HFF-Myc (cell line): Measurements from ENCODE around the gene ATG4D.

Experiments
- DNase-seq: peaks from one replicate; pipeline ENCODE4 v3.0.0-alpha.2; 2011; ENCODE audit warnings: low read depth; ENCODE audit errors: extremely low read depth
- H3K4me3 ChIP-seq: replicated peaks from 2 replicates; pipeline ENCODE4 v1.5.1; 2011; ENCODE audit warnings: low read depth, mild to moderate bottlenecking, control low read depth, low read length
- CTCF ChIP-seq: IDR thresholded peaks from 2 replicates; pipeline ENCODE4 v1.5.1; 2012; ENCODE audit warnings: mild to moderate bottlenecking, low read depth, low read length, control low read depth; ENCODE audit errors: missing control alignments

ATG4D gene

GRCh38 chr19:10514211-10515145, 29.2 kb upstream of the ATG4D start:
- no peak for TF ChIP-seq CTCF
- no peak overlapping the region for H3K4me3 ChIP-seq
- no peak for DNase-seq

GRCh38 chr19:10516064-10516385, 27.7 kb upstream of the ATG4D start:
- no peak overlapping the region for H3K4me3 ChIP-seq
- DNase-seq: no peak
- no peak for TF ChIP-seq CTCF

- no peak for DNase-seq
- TF ChIP-seq CTCF: no peak
- no peak overlapping the region for H3K4me3 ChIP-seq
Measured at GRCh38 chr19:10516671-10517286, 26.9 kb upstream of the ATG4D start.

DNA sequence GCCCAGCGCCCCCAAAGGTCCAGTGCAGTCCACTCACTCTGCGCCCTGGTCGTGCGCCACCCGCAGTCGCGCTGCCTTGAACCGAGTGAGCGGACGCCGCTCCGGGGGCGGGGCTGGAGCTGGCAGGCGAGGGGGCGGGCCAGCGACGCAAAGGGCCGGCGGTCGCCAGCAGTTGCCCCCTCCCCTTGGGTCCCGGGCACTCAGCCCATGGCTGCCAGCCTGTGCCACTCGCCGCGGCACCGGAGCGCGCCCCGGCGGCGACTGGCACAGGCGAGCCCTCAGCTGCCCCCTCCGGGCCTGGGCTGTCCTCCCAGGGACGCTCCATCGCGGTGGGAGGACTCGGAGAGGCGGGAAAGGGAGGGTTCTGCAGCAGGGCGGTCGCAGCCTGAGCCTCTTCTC, 26.3 kb upstream of the ATG4D start, which contains the start of gene S1PR5:
Gene S1PR5, minus strand, starts transcription at position 87 of the 399 bp plus-strand sequence. CDS start 2,436 bp downstream, outside the sequence.
- no peak for DNase-seq
- H3K4me3 ChIP-seq: no peak within 1 kb of the TSS
- no peak for TF ChIP-seq CTCF

DNA sequence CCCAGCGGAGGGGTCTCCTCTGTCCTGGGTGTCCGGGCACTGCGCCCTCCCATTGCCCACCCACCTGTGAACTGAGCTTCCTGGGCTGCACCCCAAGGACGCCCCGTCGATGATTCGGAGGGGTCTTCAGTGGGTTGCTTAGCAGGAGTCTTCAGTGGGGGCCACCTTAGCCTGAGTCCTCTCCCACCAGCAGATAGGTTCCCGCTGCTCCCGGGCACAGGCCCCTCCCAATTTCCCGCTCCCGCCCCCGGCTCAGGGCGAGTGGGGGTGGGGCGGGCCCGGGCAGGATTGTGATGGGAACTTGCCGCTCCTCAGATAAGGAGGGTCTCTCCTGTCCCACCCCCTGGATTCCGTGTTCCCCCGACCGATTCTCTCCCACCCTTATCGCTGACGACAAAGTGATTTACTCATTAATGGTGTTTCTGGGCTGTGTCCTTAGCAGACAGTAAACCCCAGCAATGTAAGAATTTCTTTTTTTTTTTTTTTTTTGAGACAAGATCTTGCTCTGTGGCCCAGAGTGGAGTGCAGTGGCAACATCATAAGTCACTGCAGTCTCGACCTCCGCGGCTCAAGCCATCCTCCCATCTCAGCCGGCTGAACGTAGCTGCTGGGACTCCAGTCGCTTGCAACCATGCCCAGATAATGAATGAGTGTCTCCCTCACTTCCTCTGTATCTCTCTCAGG, 25.8 kb upstream of the ATG4D start:
- DNase-seq: no peak

More for the DNA sequence above, 25.8 kb upstream of the ATG4D start:
- no peak for TF ChIP-seq CTCF
- no peak overlapping the region for H3K4me3 ChIP-seq
